CD4-positive, alpha-beta T cell (primary cell): ENCODE data around the gene PCTP. TPM values are rescaled to one million over a fixed set of nuclear protein-coding genes. Genes with fewer than 3 reads are reported as not detected.

ENCODE experiments used
- ATAC-seq: fragments of 200-7000 bp; cut with Tn5 transposase; one replicate; pipeline ENCODE4 v1.10.0; 2022; ENCODE audit warnings: mild to moderate bottlenecking; ENCODE audit not compliant: poor library complexity
- CTCF ChIA-PET: fragments of 350-600 bp; sonication (Branson Sonifier 250); formaldehyde crosslinking; loops from one replicate; lab custom pipeline; 2021; ENCODE audit warnings: antibody characterized with exemption, inconsistent platforms; lab: Charles Lee
- POLR2A ChIA-PET: fragments of 350-600 bp; sonication (Branson Sonifier 250); formaldehyde crosslinking; loops from one replicate; lab custom pipeline; 2021; ENCODE audit warnings: antibody characterized with exemption, inconsistent platforms; lab: Charles Lee
- DNase-seq, 14 experiments: peaks; one replicate each; pipeline ENCODE4 v3.0.0-alpha.2; 2013 to 2020; ENCODE audit warnings: mixed read lengths in 2 of 14
- H3K27ac ChIP-seq, 2 donors: one replicate each; pipeline versions ENCODE4 v1.5.1 to v1.7.0; 2013; ENCODE audit warnings: low read length in 2 of 2, low read depth in 1 of 2, mild to moderate bottlenecking in 1 of 2
- H3K27me3 ChIP-seq, 2 experiments: 1 replicate in 1 of 2; 2 replicates in 1 of 2; pipeline versions ENCODE4 v1.6.1 to v1.7.0; 2013; ENCODE audit warnings: low read length in 2 of 2, control low read depth in 1 of 2, mild to moderate bottlenecking in 1 of 2, moderate library complexity in 1 of 2; ENCODE audit not compliant: insufficient read depth in 2 of 2, control insufficient read depth in 1 of 2
- H3K36me3 ChIP-seq: one replicate; pipeline ENCODE4 v1.6.1; 2013; ENCODE audit warnings: low read length, control low read depth; ENCODE audit not compliant: insufficient read depth
- H3K4me1 ChIP-seq: one replicate; pipeline ENCODE4 v1.6.1; 2013; ENCODE audit warnings: low read length, control low read depth; ENCODE audit not compliant: insufficient read depth
- H3K4me3 ChIP-seq: one replicate; pipeline ENCODE4 v1.5.1; 2013; ENCODE audit warnings: mild to moderate bottlenecking, low read length, moderate library complexity
- H3K9me3 ChIP-seq, 2 experiments: 1 replicate in 1 of 2; 2 replicates in 1 of 2; pipeline versions ENCODE4 v1.6.1 to v1.7.0; 2013; ENCODE audit warnings: low read length in 2 of 2, mild to moderate bottlenecking in 2 of 2, control low read depth in 1 of 2, moderate library complexity in 1 of 2; ENCODE audit not compliant: control insufficient read depth in 1 of 2, insufficient read depth in 1 of 2
- H3K27ac Mint-ChIP-seq: one replicate; pipeline ENCODE4 v1.8.0; 2020; ENCODE audit warnings: mixed read lengths
- H3K27me3 Mint-ChIP-seq: one replicate; pipeline ENCODE4 v1.8.0; 2021; ENCODE audit warnings: mixed read lengths
- H3K36me3 Mint-ChIP-seq: one replicate; pipeline ENCODE4 v1.8.0; 2021; ENCODE audit warnings: low read depth, mixed read lengths
- H3K4me1 Mint-ChIP-seq: one replicate; pipeline ENCODE4 v1.8.0; 2021; ENCODE audit warnings: low read depth, mixed read lengths
- H3K4me3 Mint-ChIP-seq: one replicate; pipeline ENCODE4 v1.8.0; 2020; ENCODE audit warnings: mild to moderate bottlenecking, mixed read lengths
- H3K9me3 Mint-ChIP-seq: one replicate; pipeline ENCODE4 v1.8.0; 2020; ENCODE audit warnings: mixed read lengths
- CTCF ChIP-seq: fragments of 200-600 bp; IDR thresholded peaks from one replicate; pipeline ENCODE4 v1.8.0; 2022; ENCODE audit warnings: antibody characterized with exemption, mild to moderate bottlenecking
- intact Hi-C, 2 experiments: fragments of 100-400 bp; cut with DNase I in 1 of 2; cut with micrococcal nuclease in 1 of 2; formaldehyde crosslinking; loops; one replicate each; pipeline versions ENCODE4 v1.15.1 to v1.9.0; 2023 to 2025; cut with DNase I, micrococcal nuclease
- total RNA-seq, 174 experiments: library from RNA in 2 of 174; stranded (reverse) in 2 of 174; gene quantifications; one replicate each; pipeline ENCODE4 v1.2.3 and lab custom pipeline; 2021 to 2026

Gene PCTP
- total RNA-seq, 2 experiments from 2014 or later = 1.1 to 1.2 TPM

GRCh38 chr17:55722742-55723487, 27.9 kb upstream of the PCTP start, which contains the start of gene TMEM100:
TMEM100 (minus strand) TSS chr17:55722864; CDS start chr17:55721070, 1,794 bp downstream.
- ATAC-seq = no peak
- Histone ChIP-seq H3K9me3 (no peaks in the 10 kb centered on the region), H3K4me1 (no peaks in the 10 kb centered on the region), H3K36me3 (no peaks in the 10 kb centered on the region), H3K27ac (no peak within 1 kb of the TSS), H3K27me3 (peaks cover 15 to 23% of the 10 kb centered on the region in 2 experiments), H3K4me3 (no peak within 1 kb of the TSS)
- no peak for TF ChIP-seq CTCF
- Mint-ChIP-seq H3K27ac (no peak within 1 kb of the TSS), H3K27me3 (peaks cover 55% of the 10 kb centered on the region), H3K36me3 (no peaks in the 10 kb centered on the region), H3K4me1 (no peaks in the 10 kb centered on the region), H3K4me3 (no peak within 1 kb of the TSS), H3K9me3 (no peaks in the 10 kb centered on the region)
- CTCF ChIA-PET = interaction anchor here (1.8 kb wide), 1 partner anchor 12 kb away, joined by 6 read pairs; no protein-coding TSS in a partner anchor
- intact Hi-C loops = no loop called here
- DNase-seq = no peak
- POLR2A ChIA-PET = no interaction called here

DNA sequence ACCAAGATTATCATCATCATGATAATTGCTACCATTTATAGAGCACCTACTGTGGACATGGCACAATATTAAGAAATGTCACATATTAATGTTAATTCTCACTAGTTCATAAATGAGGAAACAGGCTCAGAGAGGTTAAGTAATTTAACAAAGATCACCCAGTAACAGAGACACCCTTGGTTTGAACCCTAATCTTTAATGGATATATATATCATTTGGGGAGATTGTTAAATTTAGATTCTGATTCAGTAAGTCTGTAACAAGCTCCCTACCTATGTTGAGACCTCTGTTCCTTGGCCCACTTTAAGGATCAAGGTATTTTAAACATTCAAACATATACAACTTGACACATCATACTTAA, 27.4 kb upstream of the PCTP start:
- Mint-ChIP-seq H3K36me3 (no peaks in the 10 kb centered on the region), H3K9me3 (no peaks in the 10 kb centered on the region), H3K4me3 (no peak overlapping the region), H3K4me1 (no peaks in the 10 kb centered on the region), H3K27me3 (peaks cover 51% of the 10 kb centered on the region), H3K27ac (no peak overlapping the region)
- H3K4me3 ChIP-seq = no peak overlapping the region
- TF ChIP-seq CTCF = no peak
- intact Hi-C loops = no loop called here
- POLR2A ChIA-PET = no interaction called here
- CTCF ChIA-PET = interaction anchor here (1.8 kb wide), 1 partner anchor 12 kb away, joined by 6 read pairs; no protein-coding TSS in a partner anchor
- H3K36me3 ChIP-seq = no peaks in the 10 kb centered on the region
- DNase-seq (no peak), ATAC-seq (no peak)
- no peaks in the 10 kb centered on the region for H3K9me3 ChIP-seq
- H3K4me1 ChIP-seq = no peaks in the 10 kb centered on the region
- H3K27me3 ChIP-seq = peaks cover 15 to 26% of the 10 kb centered on the region in 2 experiments
- H3K27ac ChIP-seq = no peak overlapping the region

GRCh38 chr17:55726440-55726839, 24.4 kb upstream of the PCTP start:
- intact Hi-C loops = no loop called here
- Histone ChIP-seq H3K9me3 (no peaks in the 10 kb centered on the region), H3K4me1 (no peaks in the 10 kb centered on the region), H3K4me3 (no peak overlapping the region), H3K36me3 (no peaks in the 10 kb centered on the region), H3K27ac (no peak overlapping the region), H3K27me3 (peaks cover 15 to 34% of the 10 kb centered on the region in 2 experiments)
- no peak for ATAC-seq
- no peaks in the 10 kb centered on the region for H3K9me3 Mint-ChIP-seq
- ChIA-PET CTCF (interaction anchor here (1.0 kb wide), 1 partner anchor 8 kb away, joined by 3 read pairs; no protein-coding TSS in a partner anchor), POLR2A (no interaction called here)
- H3K4me1 Mint-ChIP-seq = no peaks in the 10 kb centered on the region
- no peak for DNase-seq
- H3K27ac Mint-ChIP-seq = no peak overlapping the region
- H3K36me3 Mint-ChIP-seq = no peaks in the 10 kb centered on the region
- peaks cover 52% of the 10 kb centered on the region for H3K27me3 Mint-ChIP-seq
- H3K4me3 Mint-ChIP-seq = no peak overlapping the region
- no peak for TF ChIP-seq CTCF
